K562 (cell line): Measurements from ENCODE around the gene DYNC1H1. TPM values are rescaled to one million over a fixed set of nuclear protein-coding genes. Genes with fewer than 3 reads are reported as not detected.

Experiments
- ATAC-seq: fragments of 200-7000 bp; cut with Tn5 transposase; 3 replicates; pipeline ENCODE4 v1.9.1; 2020; ENCODE audit warnings: moderate library complexity
- BruUV-seq: library from RNA; stranded (reverse); fragments of 400-500 nt; replicated peaks from 2 replicates; lab custom pipeline; 2021; lab: Mats Ljungman, UMichigan
- CTCF ChIA-PET: fragments of 300-600 bp; formaldehyde crosslinking; extraction: SDS; loops from one replicate; lab custom pipeline; 2021; ENCODE audit warnings: low intra/inter-chr PET ratio; lab: Yijun Ruan, JAX
- POLR2A ChIA-PET: fragments of 300-600, 350-650 bp; sonication (Branson Sonifier 250); formaldehyde crosslinking; extraction: SDS; loops from one replicate; lab custom pipeline; 2021; ENCODE audit warnings: antibody characterized with exemption, inconsistent platforms; lab: Yijun Ruan, JAX
- DNase-seq, 4 experiments: peaks; one replicate each; pipeline versions ENCODE4 v3.0.0 to v3.0.0-alpha.2; 2011 to 2018; ENCODE audit warnings: low spot score in 3 of 4, mixed read lengths in 3 of 4; ENCODE audit errors: extremely low read depth in 1 of 4
- FAIRE-seq: peaks from 2 replicates; lab custom pipeline; 2011; peaks lifted over from hg19 to GRCh38; lab: Jason Lieb, UNC
- H2AFZ ChIP-seq: 2 replicates; pipeline ENCODE4 v1.6.0; 2011; ENCODE audit warnings: low read depth, low read length, control low read depth, inconsistent platforms
- H3K27ac ChIP-seq: fragments of 200-600 bp; 3 replicates; pipeline ENCODE4 v1.8.0; 2011; ENCODE audit warnings: low read depth, mild to moderate bottlenecking, control low read depth, inconsistent platforms, low read length, moderate library complexity, mixed read lengths; ENCODE audit errors: extremely low read depth
- H3K27me3 ChIP-seq, 2 experiments: fragments of 300-600 bp in 1 of 2; 2 replicates in 1 of 2; 3 replicates in 1 of 2; pipeline versions ENCODE4 v1.6.0 to v1.8.0; 2011; ENCODE audit warnings: inconsistent platforms in 2 of 2, low read length in 2 of 2, mild to moderate bottlenecking in 1 of 2, mixed read lengths in 1 of 2, moderate library complexity in 1 of 2; ENCODE audit not compliant: control insufficient read depth in 2 of 2, insufficient read depth in 2 of 2
- H3K36me3 ChIP-seq: fragments of 300-600 bp; 3 replicates; pipeline ENCODE4 v1.8.0; 2011; ENCODE audit warnings: mild to moderate bottlenecking, low read length, inconsistent platforms; ENCODE audit not compliant: control insufficient read depth, insufficient read depth
- H3K4me1 ChIP-seq, 2 experiments: fragments of 200-600 bp in 1 of 2; replicated peaks in 1 of 2; 2 replicates in 1 of 2; 3 replicates in 1 of 2; pipeline versions ENCODE4 v1.5.1 to v1.8.0; 2011; ENCODE audit warnings: inconsistent platforms in 2 of 2, low read length in 2 of 2, mild to moderate bottlenecking in 1 of 2, mixed read lengths in 1 of 2, moderate library complexity in 1 of 2; ENCODE audit not compliant: control insufficient read depth in 2 of 2, insufficient read depth in 2 of 2
- H3K4me2 ChIP-seq: 2 replicates; pipeline ENCODE4 v1.6.1; 2011; ENCODE audit warnings: low read length, control low read depth, inconsistent platforms, mixed read lengths; ENCODE audit not compliant: insufficient read depth
- H3K4me3 ChIP-seq: fragments of 200-600 bp; sonication (generic), shearing (Covaris generic); 2 replicates; pipeline ENCODE4 v1.5.1; 2016; ENCODE audit warnings: control low read depth, inconsistent platforms
- H3K79me2 ChIP-seq: fragments of 200-600 bp; 3 replicates; pipeline ENCODE4 v1.8.0; 2011; ENCODE audit warnings: low read length, inconsistent platforms; ENCODE audit not compliant: control insufficient read depth, insufficient read depth
- H3K9ac ChIP-seq, 2 experiments: 2 replicates each; pipeline versions ENCODE4 v1.6.0 to v1.6.1; 2011; ENCODE audit warnings: low read depth in 2 of 2, low read length in 2 of 2, control low read depth in 1 of 2, inconsistent platforms in 1 of 2, mild to moderate bottlenecking in 1 of 2, mixed read lengths in 1 of 2; ENCODE audit not compliant: insufficient read depth in 1 of 2
- H3K9me1 ChIP-seq: one replicate; pipeline ENCODE4 v1.6.0; 2011; ENCODE audit warnings: inconsistent platforms, mild to moderate bottlenecking, low read length, moderate library complexity; ENCODE audit not compliant: control insufficient read depth, insufficient read depth
- H3K9me3 ChIP-seq: replicated peaks from 2 replicates; pipeline ENCODE4 v1.5.1; 2011; ENCODE audit warnings: low read depth, low read length, inconsistent platforms; ENCODE audit not compliant: control insufficient read depth, insufficient read depth
- H4K20me1 ChIP-seq: replicated peaks from 2 replicates; pipeline ENCODE4 v1.6.1; 2011; ENCODE audit warnings: low read length, inconsistent platforms, mixed read lengths; ENCODE audit not compliant: control insufficient read depth, insufficient read depth
- ZNF785 ChIP-seq: fragments of 250-450 bp; sonication (Bioruptor Pico); IDR thresholded peaks from 2 replicates; pipeline ENCODE4 v1.4.0; 2020; ENCODE audit warnings: mild to moderate bottlenecking
- WGBS: fragments of 100-300 bp; shearing (Covaris generic); methylation state at CpG from one replicate; pipeline ENCODE4 v1.1.6; 2016; ENCODE audit warnings: low coverage, mixed read lengths; ENCODE audit not compliant: insufficient coverage; ENCODE audit errors: missing lambda C conversion rate; 5-methylcytosine and 5-hydroxymethylcytosine counted together
- in situ Hi-C: fragments of 300-500 bp; cut with MboI; formaldehyde crosslinking; loops from 4 replicates; pipeline ENCODE4 v1.15.0; 2018; ENCODE audit warnings: inconsistent platforms, mixed read lengths
- intact Hi-C: fragments of 100-400 bp; cut with micrococcal nuclease; formaldehyde crosslinking; loops from 2 replicates; pipeline ENCODE4 v1.14.2; 2022
- polyA plus RNA-seq, 8 experiments: library from polyadenylated mRNA; depleted of rRNA in 4 of 8; stranded (reverse) in 5 of 8; unstranded in 3 of 8; fragments of >200 nt; fragmentation: Nextera tagmentation in 2 of 8; fragmentation: Illumina TruSeq in 1 of 8; extraction: Ambion mirVana in 2 of 8; extraction: Trizol in 1 of 8; gene quantifications; 2 replicates each; pipeline versions ENCODE4 v1.2.1 to v1.2.3, GENCODE V29; 2011 to 2014; ENCODE audit warnings: inconsistent platforms in 1 of 8, missing spikeins in 1 of 8
- total RNA-seq, 7 experiments: library from RNA; depleted of rRNA in 6 of 7; stranded (reverse); fragments of >200 nt in 6 of 7; fragmentation: Illumina TruSeq in 2 of 7; extraction: Trizol in 2 of 7; gene quantifications; 2 replicates each; pipeline versions ENCODE4 v1.2.1 to v1.2.3, GENCODE V29; 2011 to 2021; ENCODE audit warnings: low replicate concordance in 1 of 7
- TF ChIP-seq, protein P1 (sequence below), 2 experiments: IDR thresholded peaks in 1 of 2; conservative IDR thresholded peaks in 1 of 2; 2 replicates each; pipeline ENCODE4 v1.6.1; 2016; ENCODE audit warnings: low read depth in 2 of 2, mild to moderate bottlenecking in 1 of 2, missing compliant biosample characterization in 1 of 2, missing genetic modification characterization in 1 of 2, moderate library complexity in 1 of 2

Gene DYNC1H1
- total and polyA plus RNA-seq, 9 of the 15 experiments (the other 6 are each of a cell fraction or from before 2014, with no cell fraction given): 31.9 to 335 (median 115) TPM

DNA sequence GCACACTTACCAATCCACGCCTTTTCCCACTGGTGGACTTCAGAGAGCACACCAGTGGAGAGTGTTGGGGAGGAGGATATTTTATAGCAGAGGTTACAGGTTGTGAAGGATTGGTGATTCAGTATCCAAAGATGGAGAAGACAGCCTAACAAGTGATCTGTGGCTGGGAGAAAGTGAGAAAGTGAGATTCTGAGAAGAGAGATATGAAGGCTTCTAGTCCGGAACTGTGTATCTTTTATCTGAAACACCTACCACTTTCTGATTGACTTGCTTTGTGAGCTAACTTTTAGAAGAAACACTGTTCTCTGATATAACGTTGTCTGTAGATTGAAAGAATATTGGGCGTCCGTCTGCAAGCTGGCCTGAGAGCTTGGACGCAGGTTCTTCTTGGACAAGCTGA, 24.0 kb downstream of the DYNC1H1 start:
- DNase-seq (no peak), FAIRE-seq (no peak), ATAC-seq (no peak)
- Histone ChIP-seq H3K9me3 (no peaks in the 10 kb centered on the region), H2AFZ (no peak overlapping the region), H3K4me1 (no peaks in the 10 kb centered on the region), H3K4me2 (no peak overlapping the region), H3K27me3 (no peaks in the 10 kb centered on the region), H3K79me2 (no peaks in the 10 kb centered on the region), H3K9me1 (no peaks in the 10 kb centered on the region), H3K36me3 (peaks cover 84% of the 10 kb centered on the region), H3K9ac (no peak overlapping the region), H3K4me3 (no peak overlapping the region), H4K20me1 (0 out of 2 replicates have a peak, but pooled peaks cover 2% of the 10 kb centered on the region), H3K27ac (no peak overlapping the region)
- no TSS peak for BruUV-seq
- ChIA-PET CTCF (no interaction called here), POLR2A (no interaction called here)
- no peak for TF ChIP-seq ZNF785
- TF ChIP-seq, protein P1, sequence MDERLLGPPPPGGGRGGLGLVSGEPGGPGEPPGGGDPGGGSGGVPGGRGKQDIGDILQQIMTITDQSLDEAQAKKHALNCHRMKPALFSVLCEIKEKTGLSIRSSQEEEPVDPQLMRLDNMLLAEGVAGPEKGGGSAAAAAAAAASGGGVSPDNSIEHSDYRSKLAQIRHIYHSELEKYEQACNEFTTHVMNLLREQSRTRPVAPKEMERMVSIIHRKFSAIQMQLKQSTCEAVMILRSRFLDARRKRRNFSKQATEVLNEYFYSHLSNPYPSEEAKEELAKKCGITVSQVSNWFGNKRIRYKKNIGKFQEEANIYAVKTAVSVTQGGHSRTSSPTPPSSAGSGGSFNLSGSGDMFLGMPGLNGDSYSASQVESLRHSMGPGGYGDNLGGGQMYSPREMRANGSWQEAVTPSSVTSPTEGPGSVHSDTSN (CRISPR knock-in tag; IDR thresholded peaks at IDR 0.05; ENCODE audit: low read depth): no peak
- TF ChIP-seq, protein P1 (tag; conservative IDR thresholded peaks at IDR 0.05; ENCODE audit: low read depth): no peak
- intact Hi-C loops (no loop called here), in situ Hi-C loops (no loop called here)
- 92% methylated on average over 5 of the region's 6 CpGs for WGBS
